TTC549 (cell line): ENCODE data around the gene PDE11A.

ENCODE experiments used
- FAIRE-seq: peaks from 2 replicates; lab custom pipeline; 2012; peaks lifted over from hg19 to GRCh38; lab: Jason Lieb, UNC

The PDE11A gene

DNA sequence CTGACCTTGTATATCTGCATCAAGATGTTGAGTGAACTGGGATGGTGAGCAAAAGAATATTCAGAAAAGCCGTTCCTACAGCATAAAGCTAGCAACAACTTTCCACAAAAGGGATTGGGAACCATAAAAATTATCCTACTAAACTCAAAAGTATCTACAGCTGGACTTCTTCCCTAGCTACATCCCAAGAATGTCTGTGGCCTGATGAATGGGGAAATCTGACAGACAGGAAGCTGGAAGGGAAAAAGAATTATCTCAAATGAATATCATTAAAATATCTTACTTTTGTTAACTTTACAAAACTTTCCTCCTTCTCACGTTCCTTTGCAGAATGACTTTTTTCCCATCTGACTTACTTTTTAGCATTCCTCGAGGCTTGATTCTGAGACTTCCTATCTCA, 150.9 kb downstream of the PDE11A start:
- no peak for FAIRE-seq

- FAIRE-seq, result no peak
These were observed 155.4 kb downstream of the PDE11A start for GRCh38 chr2:177917169-177917568.

GRCh38 chr2:177916342-177916741, 156.2 kb downstream of the PDE11A start:
- FAIRE-seq, result no peak

GRCh38 chr2:177914247-177914646, 158.3 kb downstream of the PDE11A start:
- no peak for FAIRE-seq

- FAIRE-seq, result no peak
These were observed 162.6 kb downstream of the PDE11A start for GRCh38 chr2:177909962-177910361.

- no peak for FAIRE-seq
These were observed 163.8 kb downstream of the PDE11A start for GRCh38 chr2:177908824-177909223.

GRCh38 chr2:177908182-177908581, 164.4 kb downstream of the PDE11A start:
- FAIRE-seq, result no peak

DNA sequence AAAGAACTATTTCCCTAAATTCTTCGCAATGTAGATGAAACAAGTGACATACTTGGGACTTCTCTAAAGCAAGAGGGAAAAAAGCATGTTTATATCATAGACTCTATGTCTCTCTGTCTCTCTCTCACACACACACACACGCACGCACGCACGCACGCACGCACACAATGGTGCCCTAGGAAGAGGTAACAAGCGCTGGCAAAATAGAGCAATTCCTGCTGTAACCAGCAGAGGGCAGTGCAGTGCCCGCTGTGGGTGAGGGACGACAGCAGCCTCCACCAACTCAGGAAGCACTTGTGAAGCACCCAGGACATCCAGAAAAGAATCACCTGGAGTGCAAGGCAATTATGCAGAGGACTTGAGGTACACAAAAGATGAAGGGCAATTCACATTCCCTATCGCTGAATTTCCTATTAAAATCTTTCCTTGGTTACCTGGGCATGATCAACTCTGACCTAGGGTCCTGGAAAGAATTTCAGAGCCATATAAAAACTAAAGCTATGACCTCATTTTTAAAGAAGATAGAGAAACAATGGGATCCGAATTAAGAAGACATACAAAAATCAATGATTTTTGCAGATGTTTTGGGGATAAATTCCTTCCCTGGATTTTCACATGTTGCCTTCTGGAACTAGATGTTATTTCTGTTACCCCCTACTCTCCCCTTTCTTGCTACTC, 166.4 kb downstream of the PDE11A start:
- peak; percentile 28 for FAIRE-seq

- FAIRE-seq, result no peak
These were observed 166.9 kb downstream of the PDE11A start for GRCh38 chr2:177905640-177906039.

- FAIRE-seq, result no peak
These were observed 170.0 kb downstream of the PDE11A start for GRCh38 chr2:177902395-177903163.

GRCh38 chr2:177900082-177900481, 172.5 kb downstream of the PDE11A start:
- no peak for FAIRE-seq

DNA sequence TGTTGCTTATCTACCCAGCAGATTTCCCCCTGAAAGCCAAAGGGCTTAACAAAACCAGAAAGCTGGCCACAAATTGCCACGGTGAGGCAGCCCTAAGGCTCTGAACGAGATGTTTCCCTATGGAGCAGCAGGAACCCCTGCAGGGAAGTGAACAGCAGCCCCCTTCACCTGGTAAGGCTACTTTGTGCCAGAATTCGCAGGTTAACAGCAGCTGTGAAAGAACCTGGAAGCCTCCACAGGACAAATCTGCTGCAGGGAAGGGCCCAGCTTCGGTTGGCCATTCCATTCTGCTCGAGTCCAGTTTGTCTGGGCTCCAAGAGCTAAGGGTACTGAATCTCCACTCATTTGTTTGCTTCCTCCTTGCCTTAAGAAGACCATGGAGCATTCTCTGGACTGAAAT, 175.3 kb downstream of the PDE11A start:
- FAIRE-seq, result no peak

DNA sequence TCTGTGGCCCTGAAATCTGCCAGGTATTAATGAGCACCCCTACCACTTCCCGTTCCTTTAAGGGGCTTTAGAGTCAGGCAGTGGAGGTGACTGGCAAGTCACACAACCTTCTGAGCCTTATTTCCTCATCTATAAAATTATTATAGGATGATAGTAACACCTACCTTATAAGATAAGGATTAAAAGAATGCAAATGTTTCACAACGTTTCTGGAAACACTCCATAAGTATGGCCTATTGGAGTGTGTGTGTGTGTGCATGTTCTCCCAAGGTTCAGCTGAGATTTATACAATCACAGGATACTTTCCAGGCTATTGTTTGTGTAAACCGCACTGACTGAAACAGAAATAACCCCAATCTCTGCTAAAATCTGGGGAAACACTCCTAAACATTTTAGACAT, 176.0 kb downstream of the PDE11A start:
- no peak for FAIRE-seq

- FAIRE-seq, result no peak
These were observed 178.0 kb downstream of the PDE11A start for GRCh38 chr2:177894546-177894945.

DNA sequence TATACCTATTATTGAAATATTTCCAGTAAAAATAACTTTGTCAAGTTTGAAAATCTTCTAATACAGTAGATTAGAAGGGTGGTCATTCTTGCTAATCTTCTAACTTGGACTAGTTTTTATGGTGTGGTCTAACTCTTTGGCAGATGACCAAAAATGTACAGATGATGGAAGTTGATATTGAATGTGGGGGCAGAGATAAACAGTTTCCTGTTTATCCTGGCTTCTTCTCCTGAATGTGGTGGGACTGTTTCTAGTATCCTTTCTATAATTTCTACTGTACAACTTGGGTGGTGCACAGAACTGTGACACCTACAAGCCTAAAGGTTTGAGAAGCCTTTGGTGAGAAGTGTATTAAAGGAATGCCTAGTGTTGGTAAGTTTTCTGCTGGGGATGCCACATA, 178.7 kb downstream of the PDE11A start:
- no peak for FAIRE-seq

DNA sequence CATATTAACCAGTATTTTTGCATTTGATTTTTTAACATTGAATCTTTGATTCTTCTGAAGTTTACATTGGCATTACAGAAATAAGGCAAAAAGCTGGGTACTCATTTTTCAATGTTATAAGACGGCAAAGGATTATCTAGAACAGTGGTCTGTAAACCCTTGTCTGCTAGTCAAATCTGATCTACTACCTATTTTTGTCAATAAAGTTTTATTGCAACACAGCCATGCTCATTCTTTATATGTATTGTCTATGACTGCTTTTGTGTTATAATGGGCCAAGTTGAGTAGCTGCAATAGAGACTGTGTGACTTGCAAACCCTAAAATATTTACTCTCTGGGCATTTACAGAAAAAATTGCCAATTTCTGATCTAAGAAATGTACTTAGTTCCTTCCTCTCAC, 181.0 kb downstream of the PDE11A start:
- no peak for FAIRE-seq

DNA sequence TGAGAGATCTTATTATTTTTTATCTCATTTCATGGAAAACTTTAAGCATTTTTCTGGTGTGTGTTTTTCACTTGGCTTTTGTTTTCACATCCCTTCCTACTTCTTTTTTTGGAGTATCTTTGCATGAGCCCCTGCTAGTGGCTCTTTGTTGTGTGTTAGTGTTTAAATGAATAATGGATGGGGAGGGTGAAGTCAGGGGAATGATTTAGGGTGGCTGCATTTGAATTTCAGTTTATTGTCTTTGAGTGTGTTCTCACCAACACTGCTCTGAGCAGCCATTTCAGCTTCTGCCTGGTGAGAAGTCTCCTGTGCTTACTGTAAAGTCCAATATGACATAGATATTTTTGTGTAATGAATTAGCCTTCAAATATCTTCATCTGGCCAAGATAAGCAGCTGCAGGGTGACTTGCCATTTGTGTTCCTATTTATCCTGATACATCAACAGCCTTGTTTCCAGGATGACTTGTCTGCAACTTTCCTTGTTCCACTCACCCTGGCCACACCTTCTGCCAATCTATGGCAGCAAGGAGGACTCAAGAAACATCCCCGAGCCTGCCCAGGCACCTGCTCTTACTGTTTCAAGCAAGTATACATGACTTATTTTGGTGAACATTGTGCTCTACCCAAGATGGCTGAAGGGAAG, 182.6 kb downstream of the PDE11A start:
- no peak for FAIRE-seq

DNA sequence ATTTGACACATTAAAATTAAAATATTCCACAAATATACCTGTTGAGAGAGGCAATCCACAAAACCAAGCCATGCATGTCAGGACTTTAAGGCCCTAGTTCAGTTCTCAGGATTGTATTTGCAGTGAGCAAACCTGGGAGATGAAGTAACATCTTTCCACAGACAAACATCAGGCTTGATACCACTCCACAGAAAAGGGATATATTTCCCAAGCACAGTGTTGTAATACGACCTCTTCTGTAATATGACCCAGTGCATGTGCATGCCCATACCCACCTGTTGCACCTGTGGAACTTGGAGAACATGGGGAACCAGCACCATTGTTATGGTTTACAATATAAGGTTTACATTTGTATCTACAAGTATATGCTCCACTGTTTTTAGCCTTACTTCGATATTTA, 184.0 kb downstream of the PDE11A start:
- no peak for FAIRE-seq

DNA sequence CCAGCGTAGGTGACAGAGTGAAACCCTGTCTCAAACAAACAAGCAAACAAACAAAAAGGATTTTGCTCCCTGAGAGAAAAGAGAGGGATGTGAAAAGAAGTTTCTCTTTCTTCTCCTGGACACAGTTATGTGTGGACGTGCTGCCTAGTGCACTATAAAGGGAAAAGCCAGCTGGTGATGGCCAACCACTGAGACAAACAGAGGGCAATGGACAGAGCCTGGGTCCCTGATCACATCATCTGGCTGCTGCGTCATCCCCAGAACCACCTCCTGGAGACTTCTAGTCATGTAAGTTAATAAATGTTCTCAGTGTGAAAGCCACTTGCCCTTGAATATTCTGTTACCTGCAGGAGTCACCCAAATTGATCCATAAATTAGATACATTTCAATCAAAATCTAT, 184.9 kb downstream of the PDE11A start:
- FAIRE-seq, result no peak

- FAIRE-seq, result no peak
These were observed 185.8 kb downstream of the PDE11A start for GRCh38 chr2:177886824-177887223.

DNA sequence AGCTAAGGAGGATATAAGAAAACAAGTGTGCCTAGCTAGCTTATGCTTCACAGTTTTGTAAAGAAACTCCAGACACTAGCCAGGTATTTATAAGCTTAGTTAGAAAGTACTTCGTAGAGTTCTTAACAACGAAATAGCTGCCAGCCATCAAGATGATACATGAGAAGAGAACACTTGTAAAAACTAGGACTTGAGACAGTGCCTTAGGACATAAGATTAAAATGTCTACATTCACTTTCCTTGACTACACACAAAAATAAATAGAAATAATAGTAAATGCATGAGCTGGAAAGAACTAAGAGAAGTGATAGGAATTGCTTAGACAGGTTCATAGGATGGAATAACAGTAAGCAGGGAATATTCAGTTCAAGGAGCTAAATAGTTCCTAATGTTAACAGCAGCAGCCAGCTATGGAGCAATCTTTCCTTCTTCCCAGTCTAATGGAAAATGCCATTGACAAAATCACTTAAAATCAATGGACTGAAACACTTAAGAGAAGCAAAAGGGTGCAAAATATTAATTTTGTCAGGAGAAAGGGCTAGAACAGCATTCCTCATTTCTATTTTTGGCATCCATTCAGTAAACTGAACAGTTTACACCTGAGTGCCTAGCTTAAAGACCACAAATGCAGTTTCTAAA, 186.6 kb downstream of the PDE11A start:
- FAIRE-seq, result no peak

- FAIRE-seq, result no peak
These were observed 189.4 kb downstream of the PDE11A start for GRCh38 chr2:177883177-177883576.

DNA sequence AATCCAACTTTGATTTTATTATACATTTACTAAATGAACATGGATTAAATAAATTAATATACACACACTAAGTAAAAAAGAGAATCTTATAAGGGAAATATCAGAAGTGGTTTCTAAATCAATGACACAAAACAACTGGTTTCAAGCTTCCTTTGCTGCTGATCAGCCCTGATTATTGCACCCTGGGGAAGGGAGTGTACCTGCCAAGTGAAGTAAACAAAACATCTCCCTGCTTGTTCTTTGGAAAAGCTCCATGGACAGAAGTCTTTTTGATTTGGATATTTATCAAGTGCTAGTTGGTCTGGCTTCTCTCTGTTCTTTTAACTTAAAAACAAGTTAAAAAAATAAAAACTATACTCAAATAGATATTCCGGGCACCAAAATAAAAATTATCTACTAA, 190.1 kb downstream of the PDE11A start:
- FAIRE-seq, result no peak
